BE2C (cell line): ENCODE data around the gene CNTLN.
"Not testable (repeated sequence)": the region's sequence is repeated elsewhere in the genome, so short reads cannot be mapped to it uniquely, and the experiment has no call there.

Experiments
- DNase-seq: peaks from one replicate; pipeline ENCODE4 v3.0.0-alpha.2; 2020
- H3K27me3 ChIP-seq: fragments of 250-450 bp; sonication (Bioruptor Pico); 2 replicates; pipeline ENCODE4 v1.5.1; 2020; ENCODE audit warnings: mild to moderate bottlenecking
- H3K36me3 ChIP-seq: fragments of 250-450 bp; sonication (Bioruptor Pico); 2 replicates; pipeline ENCODE4 v1.5.1; 2020; ENCODE audit warnings: mild to moderate bottlenecking
- H3K4me1 ChIP-seq: fragments of 250-450 bp; sonication (Bioruptor Pico); 2 replicates; pipeline ENCODE4 v1.5.1; 2020
- H3K4me3 ChIP-seq: 2 replicates; pipeline ENCODE4 v1.5.1; 2011; ENCODE audit warnings: low read depth, low read length
- H3K9me3 ChIP-seq: fragments of 250-450 bp; sonication (Bioruptor Pico); 2 replicates; pipeline ENCODE4 v1.5.1; 2020
- TF ChIP-seq, protein P1 (sequence below): IDR thresholded peaks from 2 replicates; pipeline ENCODE4 v1.5.1; 2012; ENCODE audit warnings: mild to moderate bottlenecking, low read depth, low read length

CNTLN gene

GRCh38 chr9:17361378-17361777 is 226.5 kb downstream of the CNTLN start:
- Histone ChIP-seq H3K4me3 (no peak overlapping the region), H3K36me3 (no peaks in the 10 kb centered on the region), H3K9me3 (no peaks in the 10 kb centered on the region), H3K4me1 (no peaks in the 10 kb centered on the region), H3K27me3 (no peaks in the 10 kb centered on the region)
- no peak for DNase-seq
- TF ChIP-seq, protein P1, sequence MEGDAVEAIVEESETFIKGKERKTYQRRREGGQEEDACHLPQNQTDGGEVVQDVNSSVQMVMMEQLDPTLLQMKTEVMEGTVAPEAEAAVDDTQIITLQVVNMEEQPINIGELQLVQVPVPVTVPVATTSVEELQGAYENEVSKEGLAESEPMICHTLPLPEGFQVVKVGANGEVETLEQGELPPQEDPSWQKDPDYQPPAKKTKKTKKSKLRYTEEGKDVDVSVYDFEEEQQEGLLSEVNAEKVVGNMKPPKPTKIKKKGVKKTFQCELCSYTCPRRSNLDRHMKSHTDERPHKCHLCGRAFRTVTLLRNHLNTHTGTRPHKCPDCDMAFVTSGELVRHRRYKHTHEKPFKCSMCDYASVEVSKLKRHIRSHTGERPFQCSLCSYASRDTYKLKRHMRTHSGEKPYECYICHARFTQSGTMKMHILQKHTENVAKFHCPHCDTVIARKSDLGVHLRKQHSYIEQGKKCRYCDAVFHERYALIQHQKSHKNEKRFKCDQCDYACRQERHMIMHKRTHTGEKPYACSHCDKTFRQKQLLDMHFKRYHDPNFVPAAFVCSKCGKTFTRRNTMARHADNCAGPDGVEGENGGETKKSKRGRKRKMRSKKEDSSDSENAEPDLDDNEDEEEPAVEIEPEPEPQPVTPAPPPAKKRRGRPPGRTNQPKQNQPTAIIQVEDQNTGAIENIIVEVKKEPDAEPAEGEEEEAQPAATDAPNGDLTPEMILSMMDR: no peak

- no peaks in the 10 kb centered on the region for H3K27me3 ChIP-seq
- H3K4me3 ChIP-seq: no peak overlapping the region
- no peaks in the 10 kb centered on the region for H3K9me3 ChIP-seq
- DNase-seq: no peak
- no peaks in the 10 kb centered on the region for H3K36me3 ChIP-seq
- TF ChIP-seq, protein P1: no peak
- H3K4me1 ChIP-seq: no peaks in the 10 kb centered on the region
Observed at GRCh38 chr9:17367035-17367434, 232.2 kb downstream of the CNTLN start.

- Histone ChIP-seq H3K4me1 (no peaks in the 10 kb centered on the region), H3K9me3 (no peaks in the 10 kb centered on the region), H3K4me3 (no peak overlapping the region), H3K27me3 (no peaks in the 10 kb centered on the region), H3K36me3 (no peaks in the 10 kb centered on the region)
- no peak for DNase-seq
- TF ChIP-seq, protein P1: no peak
Observed at GRCh38 chr9:17380126-17380861, 245.5 kb downstream of the CNTLN start.

DNA sequence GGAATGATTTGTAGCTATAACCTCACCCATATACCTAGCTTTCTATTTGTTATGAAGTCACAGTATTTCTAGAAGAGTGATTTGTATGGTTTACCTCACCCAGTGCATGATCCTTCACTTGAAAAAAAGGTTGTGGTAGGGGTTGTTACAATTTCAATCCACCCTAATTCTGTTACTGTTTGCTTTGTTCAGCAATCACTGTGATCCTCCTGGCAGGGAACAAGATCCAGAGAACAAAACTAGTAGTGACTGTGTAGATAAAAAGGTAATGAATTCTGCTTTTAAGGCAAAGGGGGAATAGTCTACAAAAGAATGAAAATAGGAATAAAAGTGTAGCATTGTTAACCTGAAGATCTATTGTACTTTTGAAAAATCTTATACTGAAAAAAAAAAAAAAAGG is 252.7 kb downstream of the CNTLN start:
- Histone ChIP-seq H3K4me3 (no peak overlapping the region), H3K36me3 (no peaks in the 10 kb centered on the region), H3K9me3 (no peaks in the 10 kb centered on the region), H3K4me1 (no peaks in the 10 kb centered on the region), H3K27me3 (no peaks in the 10 kb centered on the region)
- no peak for DNase-seq
- TF ChIP-seq, protein P1: no peak

GRCh38 chr9:17389026-17389425 is 254.2 kb downstream of the CNTLN start:
- no peak for DNase-seq
- Histone ChIP-seq H3K36me3 (no peaks in the 10 kb centered on the region), H3K4me1 (no peaks in the 10 kb centered on the region), H3K4me3 (no peak overlapping the region), H3K27me3 (no peaks in the 10 kb centered on the region), H3K9me3 (no peaks in the 10 kb centered on the region)
- TF ChIP-seq, protein P1: no peak

DNA sequence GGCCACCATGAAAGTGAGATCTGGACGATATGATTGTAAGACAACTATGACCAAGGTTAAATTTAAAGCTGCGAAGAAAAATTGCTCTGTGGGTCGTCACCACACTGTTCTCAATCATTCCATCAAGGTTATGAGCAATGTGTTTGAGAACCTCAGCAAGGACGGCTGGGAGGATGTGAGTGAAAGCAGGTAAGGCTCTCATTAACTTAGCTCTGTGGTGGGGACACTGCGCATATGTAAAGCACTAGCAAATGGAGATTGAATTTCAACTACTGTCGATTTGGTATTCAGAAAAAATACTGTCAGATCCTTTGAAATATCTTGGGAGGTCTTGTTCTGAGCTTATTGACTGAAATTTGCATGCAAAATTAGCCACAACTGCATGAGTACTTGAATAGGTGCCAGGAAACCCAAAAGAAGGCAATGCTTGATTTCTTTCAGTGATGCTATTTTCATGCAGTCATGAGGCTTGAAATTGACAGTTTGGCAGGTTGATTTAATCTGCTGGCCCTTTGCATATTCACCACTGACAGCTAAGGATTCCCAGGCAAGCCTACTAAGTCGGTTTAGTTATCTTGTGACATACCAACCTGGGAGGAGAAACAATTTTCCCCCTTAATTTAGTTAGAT is 260.2 kb downstream of the CNTLN start:
- Histone ChIP-seq H3K36me3 (no peaks in the 10 kb centered on the region), H3K9me3 (no peaks in the 10 kb centered on the region), H3K4me3 (no peak overlapping the region), H3K27me3 (no peaks in the 10 kb centered on the region), H3K4me1 (no peaks in the 10 kb centered on the region)
- TF ChIP-seq, protein P1: no peak
- no peak for DNase-seq

GRCh38 chr9:17397166-17397728 is 262.4 kb downstream of the CNTLN start:
- H3K4me3 ChIP-seq, DNase-seq, H3K4me1 ChIP-seq: not testable (repeated sequence)

More at GRCh38 chr9:17397166-17397728, 262.4 kb downstream of the CNTLN start:
- H3K36me3 ChIP-seq, H3K27me3 ChIP-seq, H3K9me3 ChIP-seq: not testable (repeated sequence)
